Endothelial cell of umbilical vein (primary cell): ENCODE results near the gene IGSF9. TPM values are rescaled to one million over a fixed set of nuclear protein-coding genes. Genes with fewer than 3 reads are reported as not detected.

Experiments
- BruUV-seq: library from RNA; stranded (reverse); fragments of 400-500 nt; replicated peaks from 2 replicates; lab custom pipeline; 2021; lab: Mats Ljungman, UMichigan
- CTCF ChIA-PET: fragments of 300-600, 350-600 bp; sonication (Branson Sonifier 250); formaldehyde crosslinking; loops from one replicate; lab custom pipeline; 2021; ENCODE audit warnings: antibody characterized with exemption, inconsistent platforms; lab: Charles Lee
- POLR2A ChIA-PET: fragments of 300-600, 350-600 bp; sonication (Branson Sonifier 250); formaldehyde crosslinking; loops from one replicate; lab custom pipeline; 2021; ENCODE audit warnings: antibody characterized with exemption, inconsistent platforms; lab: Charles Lee
- DNase-seq: peaks from one replicate; pipeline ENCODE4 v3.0.0-alpha.2; 2011; ENCODE audit warnings: low read depth, low spot score
- FAIRE-seq: peaks from 2 replicates; lab custom pipeline; 2011; peaks lifted over from hg19 to GRCh38; lab: Jason Lieb, UNC
- H2AFZ ChIP-seq: 2 replicates; pipeline ENCODE4 v1.6.0; 2012; ENCODE audit warnings: low read depth, low read length, control low read depth, inconsistent platforms
- H3K27ac ChIP-seq: 2 replicates; pipeline ENCODE4 v1.5.1; 2011; ENCODE audit warnings: low read depth, mild to moderate bottlenecking, control low read depth, low read length, moderate library complexity; ENCODE audit not compliant: insufficient read depth
- H3K27me3 ChIP-seq, 2 experiments: 2 replicates each; pipeline versions ENCODE4 v1.6.0 to v1.6.1; 2011; ENCODE audit warnings: low read length in 2 of 2, mixed read lengths in 1 of 2; ENCODE audit not compliant: control insufficient read depth in 2 of 2, insufficient read depth in 2 of 2
- H3K36me3 ChIP-seq, 2 experiments: 2 replicates in 1 of 2; 3 replicates in 1 of 2; pipeline ENCODE4 v1.5.1; 2011; ENCODE audit warnings: low read length in 2 of 2, mild to moderate bottlenecking in 1 of 2, moderate library complexity in 1 of 2; ENCODE audit not compliant: control insufficient read depth in 2 of 2, insufficient read depth in 2 of 2; ENCODE audit errors: extremely low read depth in 1 of 2
- H3K4me1 ChIP-seq: 3 replicates; pipeline ENCODE4 v1.5.1; 2011; ENCODE audit warnings: mild to moderate bottlenecking, low read length; ENCODE audit not compliant: control insufficient read depth, insufficient read depth; ENCODE audit errors: extremely low read depth
- H3K4me2 ChIP-seq: 2 replicates; pipeline ENCODE4 v1.6.1; 2011; ENCODE audit warnings: low read length, control low read depth, mixed read lengths; ENCODE audit not compliant: insufficient read depth
- H3K4me3 ChIP-seq, 3 experiments: fragments of 200-600 bp in 1 of 3; sonication (generic), shearing (Covaris generic) in 1 of 3; replicated peaks in 1 of 3; 2 replicates each; pipeline ENCODE4 v1.5.1; 2011 to 2016; ENCODE audit warnings: control low read depth in 3 of 3, low read length in 3 of 3, mild to moderate bottlenecking in 2 of 3, inconsistent platforms in 1 of 3, low read depth in 1 of 3, moderate library complexity in 1 of 3; ENCODE audit not compliant: insufficient read depth in 1 of 3
- H3K79me2 ChIP-seq: 2 replicates; pipeline ENCODE4 v1.6.0; 2012; ENCODE audit warnings: low read length, inconsistent platforms; ENCODE audit not compliant: control insufficient read depth, insufficient read depth
- H3K9ac ChIP-seq: replicated peaks from 2 replicates; pipeline ENCODE3; 2011; ENCODE audit warnings: low read length, control low read depth; ENCODE audit not compliant: insufficient read depth; ENCODE audit errors: extremely low read depth
- H3K9me1 ChIP-seq: replicated peaks from 3 replicates; pipeline ENCODE4 v1.6.0; 2011; ENCODE audit warnings: mild to moderate bottlenecking, low read length; ENCODE audit not compliant: control insufficient read depth, insufficient read depth; ENCODE audit errors: extremely low read depth
- H3K9me3 ChIP-seq: replicated peaks from 2 replicates; pipeline ENCODE4 v1.5.1; 2012; ENCODE audit warnings: low read length, inconsistent platforms; ENCODE audit not compliant: control insufficient read depth, insufficient read depth
- H4K20me1 ChIP-seq: replicated peaks from 2 replicates; pipeline ENCODE3; 2011; ENCODE audit warnings: mild to moderate bottlenecking, low read length; ENCODE audit not compliant: control insufficient read depth, insufficient read depth; ENCODE audit errors: extremely low read depth
- CTCF ChIP-seq, 2 donors: IDR thresholded peaks; 1 replicate in 1 of 2; 2 replicates in 1 of 2; pipeline ENCODE4 v1.5.1; 2011; ENCODE audit warnings: low read length in 2 of 2, mild to moderate bottlenecking in 2 of 2, moderate library complexity in 2 of 2, control low read depth in 1 of 2, inconsistent platforms in 1 of 2, low read depth in 1 of 2; ENCODE audit not compliant: insufficient read depth in 1 of 2; ENCODE audit errors: extremely low read depth in 1 of 2
- EZH2 ChIP-seq: IDR thresholded peaks from 2 replicates; pipeline ENCODE4 v1.6.1; 2012; ENCODE audit warnings: borderline replicate concordance, low read depth, mild to moderate bottlenecking, moderate library complexity, low read length, inconsistent platforms; ENCODE audit not compliant: severe bottlenecking
- FOS ChIP-seq: IDR thresholded peaks from 2 replicates; pipeline ENCODE4 v1.6.1; 2011; ENCODE audit warnings: mild to moderate bottlenecking, low read length, moderate library complexity, borderline replicate concordance; ENCODE audit not compliant: insufficient read depth
- GATA2 ChIP-seq: IDR thresholded peaks from 2 replicates; pipeline ENCODE4 v1.7.0; 2011; ENCODE audit warnings: low read depth, mild to moderate bottlenecking, moderate library complexity, mixed read lengths, low read length; ENCODE audit not compliant: insufficient read length, insufficient read depth
- JUN ChIP-seq: IDR thresholded peaks from 2 replicates; pipeline ENCODE4 v1.6.1; 2011; ENCODE audit warnings: borderline replicate concordance, low read depth; ENCODE audit not compliant: insufficient read length, insufficient read depth
- MAX ChIP-seq: IDR thresholded peaks from 2 replicates; pipeline ENCODE4 v1.6.1; 2011; ENCODE audit not compliant: insufficient read depth, insufficient read length
- MYC ChIP-seq: IDR thresholded peaks from one replicate; pipeline ENCODE4 v1.6.1; 2011; ENCODE audit warnings: mild to moderate bottlenecking, low read depth, low read length
- POLR2A ChIP-seq: IDR thresholded peaks from 2 replicates; pipeline ENCODE4 v1.6.1; 2012; ENCODE audit warnings: low read depth, mild to moderate bottlenecking, control low read depth, low read length
- POLR2AphosphoS5 ChIP-seq: IDR thresholded peaks from 2 replicates; pipeline ENCODE4 v1.6.1; 2012; ENCODE audit warnings: low read depth, mild to moderate bottlenecking, control low read depth, low read length, moderate library complexity; ENCODE audit not compliant: insufficient read depth
- dilution Hi-C: fragments of 300-500 bp; cut with MboI; formaldehyde crosslinking; loops from one replicate; pipeline ENCODE4 v1.15.0; 2019; ENCODE audit warnings: low sequenced_read_pairs; ENCODE audit not compliant: extremely low pct_ligation_motif_present
- intact Hi-C: fragments of 100-400 bp; cut with micrococcal nuclease; formaldehyde crosslinking; loops from one replicate; pipeline ENCODE4 v1.10.0; 2022
- polyA plus RNA-seq, 4 experiments: library from polyadenylated mRNA; depleted of rRNA in 3 of 4; stranded (reverse) in 3 of 4; unstranded in 1 of 4; fragments of >200 nt; gene quantifications; 2 replicates each; pipeline versions ENCODE4 v1.2.1 to v1.2.3, GENCODE V29; 2011 to 2012; ENCODE audit warnings: missing spikeins in 1 of 4
- total RNA-seq: library from RNA; stranded (reverse); gene quantifications from 2 replicates; pipeline ENCODE4 v1.2.3, GENCODE V29; 2021

IGSF9 gene
- total and polyA plus RNA-seq, 2 donors (not counting 3 experiments of a cell fraction or from before 2014, with no cell fraction given): 0.15 TPM

GRCh38 chr1:159991513-159991912 is 46.1 kb upstream of the IGSF9 start:
- intact Hi-C loops: no loop called here
- dilution Hi-C loops: no loop called here
- BruUV-seq: no TSS peak
- Histone ChIP-seq H4K20me1 (no peaks in the 10 kb centered on the region), H3K9me3 (no peaks in the 10 kb centered on the region), H3K79me2 (no peaks in the 10 kb centered on the region), H3K9ac (no peak overlapping the region), H3K4me2 (no peak overlapping the region), H3K27me3 (peaks cover 4 to 10% of the 10 kb centered on the region in 2 experiments), H3K27ac (no peak overlapping the region), H3K4me1 (no peaks in the 10 kb centered on the region), H3K4me3 (no peak overlapping the region), H3K9me1 (no peaks in the 10 kb centered on the region), H2AFZ (no peak overlapping the region), H3K36me3 (no peaks in the 10 kb centered on the region)
- no peak for TF ChIP-seq JUN
- TF ChIP-seq MAX: no peak
- TF ChIP-seq POLR2A: no peak
- TF ChIP-seq CTCF (IDR thresholded peaks at IDR 0.05; ENCODE audit: extremely low read depth in 1 of 2, insufficient read depth in 1 of 2, low read depth in 1 of 2, low read length in 2 of 2): no peak
- no peak for TF ChIP-seq EZH2
- TF ChIP-seq FOS: no peak
- TF ChIP-seq POLR2AphosphoS5: no peak
- TF ChIP-seq MYC: no peak
- no peak for TF ChIP-seq GATA2
- FAIRE-seq: no peak
- no peak for DNase-seq
- POLR2A ChIA-PET: no interaction called here
- CTCF ChIA-PET: interaction anchor here (8.6 kb wide), 1 partner anchor 15 kb away, joined by 79 read pairs; no protein-coding TSS in a partner anchor
